Osteocyte (in vitro differentiated cells): ENCODE measurements around the gene CCL19. TPM values are rescaled to one million over a fixed set of nuclear protein-coding genes. Genes with fewer than 3 reads are reported as not detected.
"Not testable (repeated sequence)": the region's sequence is repeated elsewhere in the genome, so short reads cannot be mapped to it uniquely, and the experiment has no call there.

Experiments
- DNase-seq: peaks from one replicate; pipeline ENCODE4 v3.0.0; 2021; ENCODE audit warnings: mixed read lengths; ENCODE audit not compliant: unreplicated experiment; ENCODE audit errors: extremely low spot score
- H3K27ac Mint-ChIP-seq: one replicate; pipeline ENCODE4 v1.8.0; 2021; ENCODE audit warnings: mild to moderate bottlenecking, mixed read lengths; ENCODE audit not compliant: unreplicated experiment
- H3K27me3 Mint-ChIP-seq: one replicate; pipeline ENCODE4 v1.8.0; 2021; ENCODE audit warnings: mixed read lengths; ENCODE audit not compliant: unreplicated experiment
- H3K36me3 Mint-ChIP-seq: one replicate; pipeline ENCODE4 v1.8.0; 2021; ENCODE audit warnings: mixed read lengths; ENCODE audit not compliant: unreplicated experiment
- H3K4me1 Mint-ChIP-seq: one replicate; pipeline ENCODE4 v1.8.0; 2021; ENCODE audit warnings: mixed read lengths; ENCODE audit not compliant: unreplicated experiment
- H3K4me3 Mint-ChIP-seq: one replicate; pipeline ENCODE4 v1.8.0; 2021; ENCODE audit warnings: mild to moderate bottlenecking, moderate library complexity, mixed read lengths; ENCODE audit not compliant: unreplicated experiment
- H3K9me3 Mint-ChIP-seq: one replicate; pipeline ENCODE4 v1.8.0; 2021; ENCODE audit warnings: mixed read lengths; ENCODE audit not compliant: unreplicated experiment
- long read RNA-seq: library from polyadenylated mRNA; unstranded; transcript quantifications from one replicate; pipeline ENCODE4 v2.0.0, GENCODE V29; 2021
- total RNA-seq: library from RNA; stranded (reverse); gene quantifications from 2 replicates; pipeline ENCODE4 v1.2.1, GENCODE V29; 2021
- TF ChIP-seq, protein P1 (sequence below): fragments of 200-600 bp; sonication (generic); IDR thresholded peaks from 2 replicates; pipeline ENCODE4 v1.5.0; 2021; ENCODE audit warnings: antibody characterized with exemption, mild to moderate bottlenecking, moderate library complexity

The CCL19 gene
- total RNA-seq = not detected in 2 replicates
- long read RNA-seq = 0 reads

- TF ChIP-seq, protein P1, sequence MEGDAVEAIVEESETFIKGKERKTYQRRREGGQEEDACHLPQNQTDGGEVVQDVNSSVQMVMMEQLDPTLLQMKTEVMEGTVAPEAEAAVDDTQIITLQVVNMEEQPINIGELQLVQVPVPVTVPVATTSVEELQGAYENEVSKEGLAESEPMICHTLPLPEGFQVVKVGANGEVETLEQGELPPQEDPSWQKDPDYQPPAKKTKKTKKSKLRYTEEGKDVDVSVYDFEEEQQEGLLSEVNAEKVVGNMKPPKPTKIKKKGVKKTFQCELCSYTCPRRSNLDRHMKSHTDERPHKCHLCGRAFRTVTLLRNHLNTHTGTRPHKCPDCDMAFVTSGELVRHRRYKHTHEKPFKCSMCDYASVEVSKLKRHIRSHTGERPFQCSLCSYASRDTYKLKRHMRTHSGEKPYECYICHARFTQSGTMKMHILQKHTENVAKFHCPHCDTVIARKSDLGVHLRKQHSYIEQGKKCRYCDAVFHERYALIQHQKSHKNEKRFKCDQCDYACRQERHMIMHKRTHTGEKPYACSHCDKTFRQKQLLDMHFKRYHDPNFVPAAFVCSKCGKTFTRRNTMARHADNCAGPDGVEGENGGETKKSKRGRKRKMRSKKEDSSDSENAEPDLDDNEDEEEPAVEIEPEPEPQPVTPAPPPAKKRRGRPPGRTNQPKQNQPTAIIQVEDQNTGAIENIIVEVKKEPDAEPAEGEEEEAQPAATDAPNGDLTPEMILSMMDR = no peak
- Mint-ChIP-seq H3K27ac (no peak within 1 kb of the TSS), H3K4me1 (no peaks in the 10 kb centered on the region), H3K36me3 (no peaks in the 10 kb centered on the region), H3K9me3 (no peaks in the 10 kb centered on the region), H3K27me3 (no peaks in the 10 kb centered on the region), H3K4me3 (no peak within 1 kb of the TSS)
- DNase-seq = no peak
Observed at GRCh38 chr9:34690983-34691935, at the start of gene CCL19. CCL19 (minus strand) TSS chr9:34691276; CDS start chr9:34691139, 137 bp downstream.

GRCh38 chr9:34740176-34740575, 49.1 kb upstream of the CCL19 start:
- DNase-seq, H3K9me3 Mint-ChIP-seq, H3K4me3 Mint-ChIP-seq, H3K4me1 Mint-ChIP-seq, H3K36me3 Mint-ChIP-seq, H3K27ac Mint-ChIP-seq: not testable (repeated sequence)
- H3K27me3 Mint-ChIP-seq = peaks cover 31% of the 10 kb centered on the region

DNA sequence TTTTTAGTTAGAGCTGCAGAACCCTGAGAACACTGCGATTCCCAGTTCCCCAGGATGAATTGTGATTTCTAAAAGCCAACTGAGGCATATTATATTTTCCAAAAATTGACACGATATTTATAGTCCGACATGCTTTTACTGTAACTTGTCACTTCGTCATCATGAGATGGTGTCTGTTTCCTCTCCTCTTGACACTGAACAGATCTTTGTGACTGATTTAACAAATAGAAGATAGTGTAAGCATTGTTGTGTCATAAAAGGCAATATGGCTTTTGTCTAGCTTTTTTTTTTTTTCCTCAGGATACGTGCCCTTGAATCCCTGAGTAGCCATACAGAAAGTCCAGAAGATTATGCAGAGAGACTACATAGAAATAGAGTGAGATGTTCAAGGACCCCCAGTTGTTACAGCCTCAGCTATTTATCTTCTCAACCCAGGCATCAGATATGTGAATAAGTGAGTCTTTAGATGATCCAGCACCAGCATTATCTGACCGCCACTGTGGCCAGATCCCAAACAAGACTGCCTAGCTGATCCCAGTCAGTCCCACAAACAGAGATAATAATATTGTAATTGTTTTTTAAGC, 46.7 kb upstream of the CCL19 start:
- no peak for DNase-seq
- Mint-ChIP-seq H3K9me3 (no peaks in the 10 kb centered on the region), H3K4me1 (no peaks in the 10 kb centered on the region), H3K27me3 (peaks cover 27% of the 10 kb centered on the region), H3K36me3 (no peaks in the 10 kb centered on the region), H3K27ac (no peak overlapping the region), H3K4me3 (no peak overlapping the region)
- TF ChIP-seq, protein P1 = no peak

- DNase-seq = no peak
- no peak overlapping the region for H3K27ac Mint-ChIP-seq
- H3K36me3 Mint-ChIP-seq = no peaks in the 10 kb centered on the region
- H3K4me3 Mint-ChIP-seq = no peak overlapping the region
- peaks cover 40% of the 10 kb centered on the region for H3K27me3 Mint-ChIP-seq
- TF ChIP-seq, protein P1 = no peak
- H3K4me1 Mint-ChIP-seq = no peaks in the 10 kb centered on the region
- H3K9me3 Mint-ChIP-seq = no peaks in the 10 kb centered on the region
Observed at GRCh38 chr9:34734720-34735119, 43.6 kb upstream of the CCL19 start.

GRCh38 chr9:34732886-34733285, 41.8 kb upstream of the CCL19 start:
- Mint-ChIP-seq H3K4me3 (no peak overlapping the region), H3K4me1 (no peaks in the 10 kb centered on the region), H3K9me3 (no peaks in the 10 kb centered on the region), H3K36me3 (no peaks in the 10 kb centered on the region), H3K27me3 (peaks cover 51% of the 10 kb centered on the region), H3K27ac (no peak overlapping the region)
- TF ChIP-seq, protein P1 = no peak
- DNase-seq = no peak
